ENCODE results near the gene KRT32.

GRCh38 chr17:41489531-41489930 is 22.3 kb upstream of the KRT32 start, which contains the start of gene KRT36:
- TF ChIP-seq GLIS3 (CRISPR knock-in tag; IDR thresholded peaks at IDR 0.05) (no peak), CSRNP3 (CRISPR knock-in tag; IDR thresholded peaks at IDR 0.05) (no peak), TOX (CRISPR knock-in tag; IDR thresholded peaks at IDR 0.05; ENCODE audit: borderline replicate concordance) (no peak), ISL1 (CRISPR knock-in tag; IDR thresholded peaks at IDR 0.05) (no peak), ZFP30 (CRISPR knock-in tag; IDR thresholded peaks at IDR 0.05) (no peak), BACH2 (CRISPR knock-in tag; IDR thresholded peaks at IDR 0.05; ENCODE audit: borderline replicate concordance) (no peak), RARB (CRISPR knock-in tag; IDR thresholded peaks at IDR 0.05) (no peak)

Data from SK-N-SH treated with all-trans-retinoic acid at 6 μM for 48 hours (cell line).